H9 (cell line): ENCODE data around the gene TAGLN2. TPM values are rescaled to one million over a fixed set of nuclear protein-coding genes. Genes with fewer than 3 reads are reported as not detected.

Experiments
- DNase-seq: peaks from one replicate; pipeline ENCODE4 v3.0.0-alpha.2; 2017
- H2AFZ ChIP-seq: one replicate; pipeline ENCODE4 v1.6.1; 2013; ENCODE audit warnings: mild to moderate bottlenecking, low read length, control low read depth, moderate library complexity
- H2AK5ac ChIP-seq: 2 replicates; pipeline ENCODE4 v1.6.1; 2013; ENCODE audit warnings: low read length, control low read depth, mixed read lengths; ENCODE audit not compliant: insufficient read length
- H2BK120ac ChIP-seq: one replicate; pipeline ENCODE4 v1.6.1; 2013; ENCODE audit warnings: low read depth, mild to moderate bottlenecking, low read length, control low read depth, inconsistent platforms; ENCODE audit not compliant: poor library complexity, severe bottlenecking
- H2BK12ac ChIP-seq: 2 replicates; pipeline ENCODE4 v1.6.1; 2013; ENCODE audit warnings: low read length, control low read depth, mixed read lengths, low read depth; ENCODE audit not compliant: insufficient read length
- H2BK15ac ChIP-seq: 2 replicates; pipeline ENCODE4 v1.6.1; 2013; ENCODE audit warnings: low read depth, low read length, control low read depth
- H2BK20ac ChIP-seq: one replicate; pipeline ENCODE4 v1.6.1; 2013; ENCODE audit warnings: low read depth, mild to moderate bottlenecking, low read length, control low read depth, inconsistent platforms; ENCODE audit not compliant: poor library complexity, severe bottlenecking
- H2BK5ac ChIP-seq: 2 replicates; pipeline ENCODE4 v1.6.1; 2013; ENCODE audit warnings: low read length, control low read depth, mixed read lengths; ENCODE audit not compliant: insufficient read length
- H3K14ac ChIP-seq: 2 replicates; pipeline ENCODE4 v1.6.1; 2013; ENCODE audit warnings: low read length, control low read depth; ENCODE audit not compliant: insufficient read depth
- H3K18ac ChIP-seq: 2 replicates; pipeline ENCODE4 v1.6.1; 2013; ENCODE audit warnings: low read depth, mild to moderate bottlenecking, mixed read lengths, low read length, control low read depth; ENCODE audit not compliant: insufficient read length
- H3K23ac ChIP-seq: 2 replicates; pipeline ENCODE4 v1.6.1; 2013; ENCODE audit warnings: low read length, control low read depth, mixed read lengths, low read depth; ENCODE audit not compliant: insufficient read length
- H3K23me2 ChIP-seq: 2 replicates; pipeline ENCODE4 v1.6.1; 2013; ENCODE audit warnings: low read depth, mild to moderate bottlenecking, mixed read lengths, low read length, control low read depth; ENCODE audit not compliant: insufficient read length, poor library complexity, severe bottlenecking
- H3K27ac ChIP-seq: 2 replicates; pipeline ENCODE4 v1.5.1; 2013; ENCODE audit warnings: low read length, control low read depth, mixed read lengths, low read depth; ENCODE audit not compliant: insufficient read length
- H3K27me3 ChIP-seq: 2 replicates; pipeline ENCODE4 v1.6.1; 2013; ENCODE audit warnings: low read length, control low read depth, inconsistent platforms; ENCODE audit not compliant: insufficient read depth
- H3K4ac ChIP-seq: 2 replicates; pipeline ENCODE4 v1.6.1; 2013; ENCODE audit warnings: low read depth, mild to moderate bottlenecking, control low read depth, inconsistent platforms, low read length, moderate library complexity
- H3K4me1 ChIP-seq: 2 replicates; pipeline ENCODE4 v1.6.1; 2013; ENCODE audit warnings: low read length, control low read depth, inconsistent platforms; ENCODE audit not compliant: insufficient read depth
- H3K4me2 ChIP-seq: 2 replicates; pipeline ENCODE4 v1.6.1; 2013; ENCODE audit warnings: low read length, control low read depth, mixed read lengths; ENCODE audit not compliant: insufficient read length, insufficient read depth
- H3K56ac ChIP-seq: 2 replicates; pipeline ENCODE4 v1.6.1; 2013; ENCODE audit warnings: low read depth, mild to moderate bottlenecking, mixed read lengths, low read length, control low read depth; ENCODE audit not compliant: insufficient read length
- H3K79me1 ChIP-seq: 2 replicates; pipeline ENCODE4 v1.6.1; 2013; ENCODE audit warnings: low read depth, mild to moderate bottlenecking, moderate library complexity, low read length, control low read depth, inconsistent platforms; ENCODE audit not compliant: insufficient read depth, poor library complexity, severe bottlenecking
- H3K79me2 ChIP-seq: 2 replicates; pipeline ENCODE4 v1.6.1; 2013; ENCODE audit warnings: low read length, control low read depth, inconsistent platforms; ENCODE audit not compliant: insufficient read depth
- H3K9ac ChIP-seq: 2 replicates; pipeline ENCODE4 v1.6.1; 2013; ENCODE audit warnings: low read length, control low read depth, mixed read lengths; ENCODE audit not compliant: insufficient read length; ENCODE audit errors: extremely low read depth
- H3K9me3 ChIP-seq: one replicate; pipeline ENCODE4 v1.6.1; 2013; ENCODE audit warnings: low read depth, low read length, inconsistent platforms; ENCODE audit not compliant: control insufficient read depth
- H3T11ph ChIP-seq: one replicate; pipeline ENCODE4 v1.6.1; 2013; ENCODE audit warnings: mild to moderate bottlenecking, low read length, control low read depth, inconsistent platforms
- H4K20me1 ChIP-seq: one replicate; pipeline ENCODE4 v1.6.1; 2013; ENCODE audit not compliant: control insufficient read depth, insufficient read length, insufficient read depth
- H4K5ac ChIP-seq: 2 replicates; pipeline ENCODE4 v1.6.1; 2013; ENCODE audit warnings: low read depth, mild to moderate bottlenecking, mixed read lengths, low read length, control low read depth; ENCODE audit not compliant: insufficient read length
- H4K8ac ChIP-seq: replicated peaks from 2 replicates; pipeline ENCODE4 v1.6.1; 2013; ENCODE audit warnings: low read length, control low read depth, mixed read lengths, low read depth; ENCODE audit not compliant: insufficient read length
- H4K91ac ChIP-seq: 2 replicates; pipeline ENCODE4 v1.6.1; 2013; ENCODE audit warnings: low read depth, mild to moderate bottlenecking, moderate library complexity, mixed read lengths, low read length, control low read depth; ENCODE audit not compliant: insufficient read length
- H3K27ac Mint-ChIP-seq, 3 experiments: 2 replicates in 2 of 3; 3 replicates in 1 of 3; pipeline ENCODE4 v1.8.0; 2020 to 2021; ENCODE audit warnings: mixed read lengths in 3 of 3, mild to moderate bottlenecking in 1 of 3, moderate library complexity in 1 of 3
- H3K27me3 Mint-ChIP-seq: 2 replicates; pipeline ENCODE4 v1.8.0; 2021; ENCODE audit warnings: low read depth, mild to moderate bottlenecking, moderate library complexity, mixed read lengths
- H3K36me3 Mint-ChIP-seq, 3 experiments: 2 replicates in 2 of 3; 3 replicates in 1 of 3; pipeline ENCODE4 v1.8.0; 2020 to 2021; ENCODE audit warnings: low read depth in 3 of 3, mixed read lengths in 3 of 3; ENCODE audit not compliant: insufficient read depth in 1 of 3
- H3K4me1 Mint-ChIP-seq, 2 experiments: 2 replicates each; pipeline ENCODE4 v1.8.0; 2020; ENCODE audit warnings: mixed read lengths in 2 of 2
- H3K4me3 Mint-ChIP-seq, 2 experiments: 2 replicates in 1 of 2; 3 replicates in 1 of 2; pipeline ENCODE4 v1.8.0; 2020 to 2021; ENCODE audit warnings: mild to moderate bottlenecking in 2 of 2, mixed read lengths in 2 of 2, moderate library complexity in 1 of 2
- H3K9me3 Mint-ChIP-seq, 2 experiments: 2 replicates in 1 of 2; 3 replicates in 1 of 2; pipeline ENCODE4 v1.8.0; 2020; ENCODE audit warnings: mild to moderate bottlenecking in 2 of 2, mixed read lengths in 2 of 2, moderate library complexity in 1 of 2
- CTCF ChIP-seq: fragments of 200-600 bp; sonication (generic); conservative IDR thresholded peaks from 3 replicates; pipeline ENCODE4 v1.8.0; 2021; ENCODE audit warnings: antibody characterized with exemption, mild to moderate bottlenecking
- WGBS: extraction: QIAGEN DNeasy Blood & Tissue Kit; methylation state at CpG from one replicate; pipeline ENCODE4 v1.1.7; 2013; ENCODE audit warnings: missing lambda C conversion rate, low lambda C conversion rate, mixed read lengths; ENCODE audit not compliant: insufficient read length; ENCODE audit errors: extremely low coverage; 5-methylcytosine and 5-hydroxymethylcytosine counted together
- total RNA-seq: library from RNA; stranded (reverse); gene quantifications from 2 replicates; pipeline ENCODE4 v1.2.1, GENCODE V29; 2021

TAGLN2 gene
- total RNA-seq, 1 experiment from 2014 or later, result 76.7 TPM

DNA sequence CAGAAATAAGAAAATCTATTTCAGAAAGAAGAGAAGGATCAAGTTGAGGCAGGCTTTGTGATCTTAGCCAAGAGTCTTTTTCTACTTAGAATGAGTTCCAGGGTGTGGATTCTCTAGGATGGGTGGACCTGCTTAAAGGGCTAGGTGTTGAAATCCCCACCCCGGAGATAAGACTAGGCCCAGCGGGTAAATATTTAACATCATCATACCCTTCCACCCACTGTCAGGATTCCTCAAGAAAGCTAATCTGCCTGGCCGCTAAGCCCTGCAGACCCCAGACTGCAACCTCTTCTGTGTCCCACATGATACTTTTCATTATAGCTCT, 14.3 kb upstream of the TAGLN2 start:
- H3K4me2 ChIP-seq, result no peak overlapping the region
- H3K23ac ChIP-seq, result no peak overlapping the region
- H3K9me3 ChIP-seq, result no peaks in the 10 kb centered on the region
- no peak overlapping the region for H3K18ac ChIP-seq
- TF ChIP-seq CTCF, result no peak
- Mint-ChIP-seq H3K27me3 (peaks cover 1% of the 10 kb centered on the region), H3K4me1 (peaks cover 41 to 64% of the 10 kb centered on the region in 2 experiments), H3K4me3 (no peak overlapping the region), H3K27ac (peak overlapping the region in 1 of 3 experiments; percentile 48; a peak in 2 of 7 replicates), H3K36me3 (peaks cover 16 to 20% (median 18%) of the 10 kb centered on the region in 3 experiments), H3K9me3 (no peaks in the 10 kb centered on the region)
- no CpG with 5 or more reads among the region's 3 CpGs for WGBS
- no peak overlapping the region for H2BK12ac ChIP-seq
- no peak overlapping the region for H2AFZ ChIP-seq
- H3K23me2 ChIP-seq, result peaks cover 2% of the 10 kb centered on the region
- no peak overlapping the region for H3K14ac ChIP-seq
- DNase-seq, result no peak
- H2BK20ac ChIP-seq, result no peak overlapping the region
- H4K5ac ChIP-seq, result no peak overlapping the region
- no peaks in the 10 kb centered on the region for H3K79me1 ChIP-seq
- no peak overlapping the region for H4K8ac ChIP-seq
- H2BK15ac ChIP-seq, result no peak overlapping the region
- H3K4ac ChIP-seq, result no peak overlapping the region
- H3T11ph ChIP-seq, result no peak overlapping the region
- no peak overlapping the region for H2AK5ac ChIP-seq
- H2BK120ac ChIP-seq, result no peak overlapping the region
- no peaks in the 10 kb centered on the region for H3K79me2 ChIP-seq
- no peaks in the 10 kb centered on the region for H4K20me1 ChIP-seq
- H3K27me3 ChIP-seq, result no peaks in the 10 kb centered on the region
- no peaks in the 10 kb centered on the region; the same call in 1 of the 2 replicates for H3K4me1 ChIP-seq
- H3K27ac ChIP-seq, result no peak overlapping the region
- H3K9ac ChIP-seq, result no peak overlapping the region
- H4K91ac ChIP-seq, result no peak overlapping the region
- no peak overlapping the region for H2BK5ac ChIP-seq
- H3K56ac ChIP-seq, result no peak overlapping the region
